HUES48 (cell line): Measurements from ENCODE around the gene DZIP3.
A peak's percentile ranks its signal among the peaks of the same experiment; 100 is the strongest.
"Not testable (repeated sequence)": the region's sequence is repeated elsewhere in the genome, so short reads cannot be mapped to it uniquely, and the experiment has no call there.

ENCODE experiments used
- H3K27ac ChIP-seq: one replicate; pipeline ENCODE4 v1.7.0; 2013; ENCODE audit warnings: low read depth, low read length, inconsistent platforms
- H3K27me3 ChIP-seq: 2 replicates; pipeline ENCODE4 v1.6.1; 2013; ENCODE audit warnings: mild to moderate bottlenecking, low read length; ENCODE audit not compliant: control insufficient read depth, insufficient read depth
- H3K36me3 ChIP-seq: 2 replicates; pipeline ENCODE4 v1.6.1; 2013; ENCODE audit warnings: low read length; ENCODE audit not compliant: control insufficient read depth, insufficient read depth
- H3K4me1 ChIP-seq: 2 replicates; pipeline ENCODE4 v1.6.1; 2013; ENCODE audit warnings: mild to moderate bottlenecking, low read length; ENCODE audit not compliant: control insufficient read depth, insufficient read depth
- H3K4me3 ChIP-seq: 2 replicates; pipeline ENCODE4 v1.5.1; 2013; ENCODE audit warnings: mild to moderate bottlenecking, low read depth, low read length
- H3K9ac ChIP-seq: 2 replicates; pipeline ENCODE4 v1.6.1; 2013; ENCODE audit warnings: mild to moderate bottlenecking, low read depth, low read length, moderate library complexity
- H3K9me3 ChIP-seq: 2 replicates; pipeline ENCODE4 v1.6.1; 2013; ENCODE audit warnings: low read length; ENCODE audit not compliant: control insufficient read depth, insufficient read depth

Gene DZIP3

DNA sequence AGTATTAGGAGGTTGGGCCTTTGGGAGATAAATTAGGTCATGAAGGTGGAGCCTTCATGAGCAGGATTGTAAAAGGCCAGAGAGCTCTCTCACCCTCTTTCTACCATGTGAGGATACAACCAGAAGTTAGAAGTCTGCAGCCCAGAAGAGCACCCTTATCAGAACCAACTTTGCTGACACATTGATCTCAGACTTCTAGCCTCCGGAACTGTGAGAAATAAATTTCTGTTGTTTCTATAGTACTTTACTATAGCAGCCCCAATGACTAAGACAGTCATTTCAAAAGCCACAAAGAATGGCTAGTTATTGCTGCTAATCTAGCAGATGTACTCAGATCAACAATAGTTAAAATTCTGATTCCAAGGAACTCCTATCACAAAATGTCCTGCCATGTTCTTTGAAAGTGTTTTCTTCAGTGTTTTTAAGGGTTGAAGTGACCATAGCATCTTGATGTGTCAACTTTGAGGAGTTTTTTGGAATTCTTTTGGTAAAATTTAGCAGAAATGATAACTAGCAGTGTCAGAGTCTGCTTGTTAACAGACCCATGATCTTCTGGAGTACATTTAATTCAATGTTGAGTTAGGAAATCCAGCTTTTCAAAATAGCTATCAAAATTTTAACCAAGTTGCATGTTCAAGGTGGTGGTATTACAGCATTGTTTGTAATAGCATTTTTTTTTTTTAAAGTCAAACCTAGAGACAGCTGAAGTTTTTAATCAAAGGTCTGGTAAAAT, 10.3 kb downstream of the DZIP3 start:
- no peaks in the 10 kb centered on the region for H3K27me3 ChIP-seq
- no peaks in the 10 kb centered on the region for H3K36me3 ChIP-seq
- peaks cover 18% of the 10 kb centered on the region for H3K4me1 ChIP-seq
- H3K4me3 ChIP-seq = no peak overlapping the region
- H3K9ac ChIP-seq = no peak overlapping the region
- H3K9me3 ChIP-seq = no peaks in the 10 kb centered on the region
- H3K27ac ChIP-seq = no peak overlapping the region

DNA sequence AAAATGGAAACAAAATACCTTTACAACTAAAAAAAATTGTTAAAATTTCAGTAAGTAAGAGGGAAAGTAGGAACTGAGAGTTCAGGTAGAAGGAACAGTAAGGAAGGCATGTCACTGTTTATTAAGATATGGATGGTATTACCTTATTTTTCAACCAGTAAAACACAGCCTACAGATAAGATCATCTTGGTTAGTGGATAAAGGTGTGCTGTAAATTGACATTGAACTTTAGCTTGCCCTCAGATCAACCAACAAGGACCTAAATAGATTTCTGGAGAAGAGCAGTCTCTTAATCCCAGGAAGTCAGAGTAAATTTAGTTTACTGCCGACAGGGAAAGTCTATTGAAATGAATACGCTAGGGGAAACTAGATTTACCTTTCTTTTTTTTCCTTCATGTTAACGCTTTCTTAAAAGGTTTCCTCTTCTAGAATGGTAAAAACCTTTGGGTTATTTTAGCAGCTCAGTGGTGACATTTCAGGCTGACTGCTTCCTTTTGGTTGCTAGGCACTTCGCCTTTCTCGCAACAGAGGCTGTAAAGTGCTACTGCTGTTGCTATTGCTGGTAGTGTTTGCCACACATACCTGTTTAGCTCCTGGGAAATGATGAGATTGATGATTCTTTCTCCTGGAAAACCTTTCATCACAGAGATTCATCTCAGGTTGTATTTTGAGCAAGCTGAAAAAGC, 12.9 kb downstream of the DZIP3 start:
- H3K4me3 ChIP-seq = no peak overlapping the region
- H3K9ac ChIP-seq = no peak overlapping the region
- peaks cover 4% of the 10 kb centered on the region; the same call in 1 of the 2 replicates for H3K36me3 ChIP-seq
- H3K27me3 ChIP-seq = no peaks in the 10 kb centered on the region
- peak overlapping the region; percentile 77 for H3K27ac ChIP-seq
- no peaks in the 10 kb centered on the region for H3K9me3 ChIP-seq
- peaks cover 18% of the 10 kb centered on the region for H3K4me1 ChIP-seq

DNA sequence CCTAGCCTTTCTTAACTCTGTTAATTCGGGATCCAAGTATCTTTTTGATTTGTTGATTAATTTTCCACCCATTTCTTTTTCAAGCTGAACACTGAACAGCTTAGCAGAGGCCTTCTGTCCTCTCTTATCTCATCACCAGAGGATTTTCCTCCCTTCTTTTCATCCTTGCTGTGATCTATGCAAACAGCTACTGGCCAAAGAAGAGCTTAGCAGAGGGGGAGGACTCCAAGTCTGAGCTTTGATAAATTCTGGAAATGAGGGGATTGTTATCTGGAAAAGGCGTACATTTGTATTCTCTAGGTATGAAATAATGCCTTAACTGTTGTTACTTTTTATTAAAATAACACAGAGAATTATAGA, 13.4 kb downstream of the DZIP3 start:
- no peak overlapping the region for H3K4me3 ChIP-seq
- H3K27ac ChIP-seq = peak overlapping the region; percentile 77
- H3K27me3 ChIP-seq = no peaks in the 10 kb centered on the region
- H3K9me3 ChIP-seq = no peaks in the 10 kb centered on the region
- H3K36me3 ChIP-seq = peaks cover 4% of the 10 kb centered on the region; the same call in 1 of the 2 replicates
- H3K4me1 ChIP-seq = peaks cover 22% of the 10 kb centered on the region
- H3K9ac ChIP-seq = no peak overlapping the region

DNA sequence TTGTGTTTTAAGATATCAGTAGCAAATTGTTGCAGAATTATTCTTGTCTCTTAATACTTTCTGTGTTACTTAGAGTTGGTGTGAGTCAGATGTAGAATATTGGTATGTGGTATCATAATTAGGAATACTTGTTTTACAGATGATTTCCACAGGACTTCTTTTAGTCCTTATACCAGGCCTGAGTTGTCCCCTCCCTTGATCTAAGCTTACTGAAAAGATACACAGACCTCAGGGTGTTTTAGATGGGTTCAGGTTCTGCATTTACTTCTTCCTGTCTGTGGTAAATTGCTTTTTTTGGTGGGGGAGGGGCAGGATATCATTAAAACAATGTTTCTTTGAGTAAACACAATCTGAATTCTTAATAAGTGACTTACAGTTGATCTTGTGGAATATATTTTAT, 14.2 kb downstream of the DZIP3 start:
- H3K4me3 ChIP-seq = no peak overlapping the region
- peaks cover 25% of the 10 kb centered on the region for H3K4me1 ChIP-seq
- H3K27me3 ChIP-seq = no peaks in the 10 kb centered on the region
- no peaks in the 10 kb centered on the region for H3K9me3 ChIP-seq
- H3K9ac ChIP-seq = no peak overlapping the region
- no peak overlapping the region for H3K27ac ChIP-seq
- peaks cover 4% of the 10 kb centered on the region; the same call in 1 of the 2 replicates for H3K36me3 ChIP-seq

DNA sequence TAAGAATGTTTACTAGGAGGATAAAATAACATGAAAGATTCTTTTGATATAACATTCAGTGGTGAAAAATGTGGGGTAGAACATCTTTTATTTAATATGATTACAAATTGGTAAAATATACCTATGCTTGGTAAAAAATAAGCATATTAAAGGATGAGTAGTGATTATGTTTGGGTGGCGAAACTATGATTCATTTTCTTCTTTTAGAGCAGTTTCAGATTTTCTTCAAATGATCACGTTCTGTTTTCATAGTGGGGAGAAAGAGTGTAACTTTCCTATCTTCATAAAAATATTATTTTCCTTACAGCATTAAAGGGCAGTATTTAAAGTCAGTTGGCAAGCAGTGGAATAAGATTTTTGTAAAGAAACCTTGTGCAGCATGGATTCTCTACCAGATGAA, 15.5 kb downstream of the DZIP3 start:
- peaks cover 25% of the 10 kb centered on the region for H3K4me1 ChIP-seq
- no peaks in the 10 kb centered on the region for H3K9me3 ChIP-seq
- no peak overlapping the region for H3K4me3 ChIP-seq
- peaks cover 4% of the 10 kb centered on the region; the same call in 1 of the 2 replicates for H3K36me3 ChIP-seq
- H3K27me3 ChIP-seq = no peaks in the 10 kb centered on the region
- no peak overlapping the region for H3K27ac ChIP-seq
- H3K9ac ChIP-seq = no peak overlapping the region

DNA sequence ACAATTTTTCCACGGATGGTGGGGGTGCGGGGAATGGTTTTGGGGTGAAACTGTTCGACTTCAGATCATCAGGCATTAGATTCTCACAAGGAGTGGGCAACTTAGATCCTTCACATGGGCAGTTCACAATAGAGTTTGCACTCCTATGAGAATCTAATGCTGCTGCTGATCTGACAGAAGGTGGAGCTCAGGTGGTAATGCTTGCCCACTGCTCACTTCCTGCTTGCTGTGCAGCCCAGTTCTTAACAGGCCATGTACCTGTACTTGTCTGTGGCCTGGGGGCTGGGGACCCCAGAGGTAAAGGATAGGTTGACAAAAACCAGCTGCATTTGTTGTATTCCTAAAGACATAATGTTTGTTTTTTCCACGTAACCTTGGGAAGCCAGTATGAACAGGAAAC, 16.0 kb downstream of the DZIP3 start:
- Histone ChIP-seq H3K36me3 (peaks cover 4% of the 10 kb centered on the region; the same call in 1 of the 2 replicates), H3K27ac (no peak overlapping the region), H3K9ac (no peak overlapping the region), H3K9me3 (no peaks in the 10 kb centered on the region), H3K4me3 (no peak overlapping the region), H3K4me1 (peaks cover 25% of the 10 kb centered on the region), H3K27me3 (no peaks in the 10 kb centered on the region)

DNA sequence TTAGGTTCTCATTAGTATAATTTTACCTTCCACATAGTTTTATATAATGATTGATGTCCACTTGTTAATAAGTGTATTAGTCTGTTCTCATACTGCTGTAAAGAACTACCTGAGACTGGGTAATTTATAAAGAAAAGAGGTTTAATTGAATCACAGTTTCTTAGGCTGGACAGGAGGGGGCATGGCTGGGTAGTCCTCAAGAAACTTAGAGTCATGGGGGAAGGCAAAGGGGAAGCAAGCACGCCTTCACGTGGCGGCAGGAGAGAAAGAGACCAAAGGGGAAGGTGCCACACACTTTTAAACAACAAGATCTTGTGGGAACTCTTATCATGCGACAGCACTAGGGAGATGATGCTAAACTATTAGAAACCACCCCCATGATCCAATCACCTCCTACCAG, 19.2 kb downstream of the DZIP3 start:
- Histone ChIP-seq H3K9ac (no peak overlapping the region), H3K9me3 (no peaks in the 10 kb centered on the region), H3K4me3 (no peak overlapping the region), H3K27me3 (no peaks in the 10 kb centered on the region), H3K36me3 (peaks cover 24% of the 10 kb centered on the region), H3K4me1 (peaks cover 9% of the 10 kb centered on the region; the same call in 1 of the 2 replicates), H3K27ac (no peak overlapping the region)

DNA sequence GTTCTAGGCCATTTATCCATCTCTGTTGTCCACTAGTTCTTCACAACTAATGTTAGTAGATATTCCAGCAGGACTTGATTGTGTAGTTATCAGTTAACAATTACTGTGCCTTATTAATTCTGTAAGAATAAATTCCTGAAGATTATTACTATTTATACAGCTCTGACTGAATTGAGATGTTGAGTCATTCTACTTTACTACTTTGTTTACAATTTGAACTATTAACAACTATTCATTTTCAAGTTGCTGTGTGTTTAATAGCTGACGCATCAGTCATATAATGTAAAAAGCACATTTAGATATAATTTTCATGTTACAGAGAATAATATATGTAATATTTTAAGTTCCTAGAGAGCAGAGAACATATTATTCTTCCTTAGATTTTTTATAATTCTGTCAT, 21.1 kb downstream of the DZIP3 start:
- Histone ChIP-seq H3K4me1 (peaks cover 7% of the 10 kb centered on the region; the same call in 1 of the 2 replicates), H3K27me3 (no peaks in the 10 kb centered on the region), H3K4me3 (no peak overlapping the region), H3K36me3 (peaks cover 25% of the 10 kb centered on the region), H3K27ac (no peak overlapping the region), H3K9me3 (no peaks in the 10 kb centered on the region), H3K9ac (no peak overlapping the region)

DNA sequence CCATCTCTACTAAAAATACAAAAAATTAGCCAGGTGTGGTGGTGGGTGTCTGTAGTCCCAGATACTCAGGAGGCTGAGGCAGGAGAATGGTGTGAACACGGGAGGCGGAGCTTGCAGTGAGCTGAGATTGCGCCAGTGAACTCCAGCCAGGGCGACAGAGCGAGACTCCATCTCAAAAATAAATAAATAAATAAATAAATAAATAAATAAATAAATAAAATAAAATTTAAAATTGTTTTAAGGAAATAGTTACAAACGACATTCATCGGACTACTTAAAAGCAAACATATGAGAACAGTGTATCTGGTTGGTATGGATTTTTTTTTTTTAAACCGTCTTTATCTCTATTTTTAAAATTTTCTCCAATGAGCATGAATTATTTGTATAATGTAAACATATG, 26.6 kb downstream of the DZIP3 start:
- H3K36me3 ChIP-seq = peaks cover 42% of the 10 kb centered on the region
- not testable (repeated sequence) for H3K27me3 ChIP-seq, H3K9me3 ChIP-seq, H3K4me1 ChIP-seq, H3K27ac ChIP-seq, H3K9ac ChIP-seq, H3K4me3 ChIP-seq

DNA sequence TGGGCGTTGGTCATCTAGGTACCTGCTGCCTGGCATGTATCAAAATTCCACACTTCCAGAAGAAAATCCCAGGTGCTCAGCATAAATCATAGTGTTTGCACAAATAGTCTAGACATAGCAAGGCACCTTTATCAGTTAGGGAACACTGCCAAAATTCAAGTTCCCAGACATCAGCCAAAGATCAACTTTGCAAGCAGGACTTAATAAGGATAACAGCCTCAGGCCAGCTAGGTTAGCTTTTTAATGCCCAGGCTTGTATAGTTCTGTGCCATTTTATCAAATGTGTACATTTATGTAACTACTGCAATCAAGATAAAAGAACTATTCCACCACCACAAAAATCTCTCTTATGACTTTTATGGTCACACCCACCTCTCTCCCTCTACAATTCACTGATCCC, 30.7 kb downstream of the DZIP3 start:
- Histone ChIP-seq H3K4me3 (no peak overlapping the region), H3K36me3 (peaks cover 24% of the 10 kb centered on the region), H3K27ac (no peak overlapping the region), H3K27me3 (no peaks in the 10 kb centered on the region), H3K9me3 (no peaks in the 10 kb centered on the region), H3K9ac (no peak overlapping the region), H3K4me1 (no peaks in the 10 kb centered on the region)

DNA sequence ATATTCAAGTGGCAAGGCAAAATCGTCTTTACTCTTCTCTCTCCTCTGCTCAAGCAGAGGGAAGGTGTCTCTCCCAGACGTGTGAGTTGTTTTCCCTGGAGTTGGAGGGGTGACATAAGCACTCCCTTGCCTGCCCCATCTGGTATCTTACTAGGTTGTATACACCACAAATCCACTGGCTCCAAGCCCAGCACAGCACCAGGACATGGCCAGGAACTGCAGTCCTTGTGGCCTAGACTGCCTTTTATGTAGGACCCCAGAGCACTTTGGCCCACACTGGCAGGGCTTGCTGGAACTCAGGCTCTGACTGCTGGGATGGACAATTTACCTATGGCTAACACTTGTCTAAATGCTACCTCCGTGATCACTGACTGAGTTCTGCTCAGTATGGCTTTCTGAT, 34.0 kb downstream of the DZIP3 start:
- Histone ChIP-seq H3K9me3 (no peaks in the 10 kb centered on the region), H3K4me3 (no peak overlapping the region), H3K27ac (no peak overlapping the region), H3K4me1 (no peaks in the 10 kb centered on the region), H3K9ac (no peak overlapping the region), H3K36me3 (peaks cover 38% of the 10 kb centered on the region), H3K27me3 (no peaks in the 10 kb centered on the region)
